Endometrial microvascular endothelial cells (primary cell): ENCODE measurements around the gene PAK2. TPM values are rescaled to one million over a fixed set of nuclear protein-coding genes. Genes with fewer than 3 reads are reported as not detected.
"Not testable (repeated sequence)": the region's sequence is repeated elsewhere in the genome, so short reads cannot be mapped to it uniquely, and the experiment has no call there.

Experiments
- in situ Hi-C: cut with HindIII; loops from 2 replicates; pipeline ENCODE4 v1.10.0; 2017; ENCODE audit warnings: low sequenced_read_pairs, low pct_unique_long_range_greater_than_20kb; ENCODE audit errors: inconsistent ontology term
- total RNA-seq: library from RNA; depleted of rRNA; stranded (reverse); fragments of >200 nt; gene quantifications from one replicate; pipeline ENCODE4 v1.2.3, GENCODE V29; 2015; ENCODE audit errors: inconsistent ontology term

PAK2 gene
- total RNA-seq, 1 donor from 2014 or later = 78.7 TPM

- in situ Hi-C loops = no loop called here
Observed at GRCh38 chr3:196726788-196727675, 12.6 kb upstream of the PAK2 start.

GRCh38 chr3:196735751-196736150, 3.9 kb upstream of the PAK2 start:
- in situ Hi-C loops = no loop called here

- in situ Hi-C loops = no loop called here
Observed at GRCh38 chr3:196736670-196737374, 2.8 kb upstream of the PAK2 start.

- in situ Hi-C loops = no loop called here
Observed at GRCh38 chr3:196737655-196738054, 2.0 kb upstream of the PAK2 start.

GRCh38 chr3:196740481-196741248, 1.0 kb downstream of the PAK2 start:
- in situ Hi-C loops = no loop called here

GRCh38 chr3:196741249-196741889, 1.7 kb downstream of the PAK2 start:
- in situ Hi-C loops = no loop called here

GRCh38 chr3:196743569-196743968, 3.9 kb downstream of the PAK2 start:
- in situ Hi-C loops = not testable (repeated sequence)

GRCh38 chr3:196749125-196749524, 9.5 kb downstream of the PAK2 start:
- in situ Hi-C loops = no loop called here

GRCh38 chr3:196753201-196753600, 13.5 kb downstream of the PAK2 start:
- in situ Hi-C loops = no loop called here

GRCh38 chr3:196754091-196754981, 14.7 kb downstream of the PAK2 start:
- in situ Hi-C loops = no loop called here

- in situ Hi-C loops = no loop called here
Observed at GRCh38 chr3:196756732-196757131, 17.1 kb downstream of the PAK2 start.

GRCh38 chr3:196757876-196758739, 18.5 kb downstream of the PAK2 start:
- in situ Hi-C loops = no loop called here

- in situ Hi-C loops = no loop called here
Observed at GRCh38 chr3:196763179-196763578, 23.5 kb downstream of the PAK2 start.

GRCh38 chr3:196765454-196765853, 25.8 kb downstream of the PAK2 start:
- in situ Hi-C loops = no loop called here

GRCh38 chr3:196771067-196771466, 31.4 kb downstream of the PAK2 start:
- in situ Hi-C loops = no loop called here

- in situ Hi-C loops = no loop called here
Observed at GRCh38 chr3:196772102-196772501, 32.4 kb downstream of the PAK2 start.

- in situ Hi-C loops = no loop called here
Observed at GRCh38 chr3:196772897-196773296, 33.2 kb downstream of the PAK2 start.
